Measurements from ENCODE around the gene SLC35F1. TPM values are rescaled to one million over a fixed set of nuclear protein-coding genes. Genes with fewer than 3 reads are reported as not detected.

SLC35F1 gene
- total RNA-seq, 4 donors from 2014 or later: 0.30 to 0.91 (median 0.48) TPM

DNA sequence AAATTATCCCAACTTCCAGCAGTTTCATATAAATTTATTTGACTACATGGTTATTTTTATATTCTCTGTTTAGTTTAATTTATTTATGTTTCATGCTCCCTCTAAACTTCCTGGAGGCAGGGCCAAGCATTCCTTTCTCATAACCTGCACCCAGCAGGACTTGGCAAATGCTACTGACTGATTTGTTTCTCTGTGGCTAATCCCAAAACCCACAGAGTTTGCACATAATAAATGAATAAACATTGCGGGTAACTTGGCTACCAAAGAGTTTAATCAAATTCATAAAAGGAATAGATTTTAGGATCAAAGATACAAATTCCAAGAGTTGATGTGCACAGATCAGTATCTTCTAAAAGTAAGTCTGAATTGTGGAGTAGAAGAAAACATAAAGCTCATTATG, 239.5 kb downstream of the SLC35F1 start:
- 55 to 56% methylated on average over 1 of the region's 1 CpG for WGBS, 2 donors
- TF ChIP-seq POLR2A (IDR thresholded peaks at IDR 0.05): no peak
- TF ChIP-seq, protein P1, sequence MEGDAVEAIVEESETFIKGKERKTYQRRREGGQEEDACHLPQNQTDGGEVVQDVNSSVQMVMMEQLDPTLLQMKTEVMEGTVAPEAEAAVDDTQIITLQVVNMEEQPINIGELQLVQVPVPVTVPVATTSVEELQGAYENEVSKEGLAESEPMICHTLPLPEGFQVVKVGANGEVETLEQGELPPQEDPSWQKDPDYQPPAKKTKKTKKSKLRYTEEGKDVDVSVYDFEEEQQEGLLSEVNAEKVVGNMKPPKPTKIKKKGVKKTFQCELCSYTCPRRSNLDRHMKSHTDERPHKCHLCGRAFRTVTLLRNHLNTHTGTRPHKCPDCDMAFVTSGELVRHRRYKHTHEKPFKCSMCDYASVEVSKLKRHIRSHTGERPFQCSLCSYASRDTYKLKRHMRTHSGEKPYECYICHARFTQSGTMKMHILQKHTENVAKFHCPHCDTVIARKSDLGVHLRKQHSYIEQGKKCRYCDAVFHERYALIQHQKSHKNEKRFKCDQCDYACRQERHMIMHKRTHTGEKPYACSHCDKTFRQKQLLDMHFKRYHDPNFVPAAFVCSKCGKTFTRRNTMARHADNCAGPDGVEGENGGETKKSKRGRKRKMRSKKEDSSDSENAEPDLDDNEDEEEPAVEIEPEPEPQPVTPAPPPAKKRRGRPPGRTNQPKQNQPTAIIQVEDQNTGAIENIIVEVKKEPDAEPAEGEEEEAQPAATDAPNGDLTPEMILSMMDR (IDR thresholded peaks at IDR 0.05): no peak
- H3K4me3 ChIP-seq (ENCODE audit: low read depth, poor library complexity, severe bottlenecking): no peak overlapping the region
- intact Hi-C loops (cut with DNase I; ENCODE audit: low total_unique reads): no loop called here
- DNase-seq (ENCODE audit: low spot score in 2 of 2): no peak

DNA sequence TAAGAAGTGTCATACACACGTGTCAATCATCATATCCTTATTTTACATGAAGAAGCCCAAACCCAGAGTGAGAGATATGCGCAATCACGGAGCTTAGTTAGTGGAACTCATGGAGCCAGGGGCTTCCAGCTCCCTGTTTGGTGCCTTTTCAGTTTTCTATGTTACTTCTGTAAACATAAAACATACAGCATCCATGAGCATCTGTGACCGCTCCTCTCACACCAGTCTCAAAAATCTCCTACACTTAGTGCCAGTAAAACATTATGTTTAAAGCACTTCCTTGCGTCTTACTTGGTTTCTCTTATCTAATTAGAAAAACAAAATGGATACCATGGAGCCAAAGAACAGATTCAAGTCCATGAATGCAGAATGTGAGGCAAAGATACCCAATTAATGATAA, 240.4 kb downstream of the SLC35F1 start:
- H3K4me3 ChIP-seq (ENCODE audit: low read depth, poor library complexity, severe bottlenecking): no peak overlapping the region
- no peak for DNase-seq (ENCODE audit: low spot score in 2 of 2)
- WGBS, 2 donors: 88 to 89% methylated on average over 5 of the region's 5 CpGs
- intact Hi-C loops (cut with DNase I; ENCODE audit: low total_unique reads): no loop called here
- TF ChIP-seq POLR2A (IDR thresholded peaks at IDR 0.05): no peak
- TF ChIP-seq, protein P1 (IDR thresholded peaks at IDR 0.05): no peak

DNA sequence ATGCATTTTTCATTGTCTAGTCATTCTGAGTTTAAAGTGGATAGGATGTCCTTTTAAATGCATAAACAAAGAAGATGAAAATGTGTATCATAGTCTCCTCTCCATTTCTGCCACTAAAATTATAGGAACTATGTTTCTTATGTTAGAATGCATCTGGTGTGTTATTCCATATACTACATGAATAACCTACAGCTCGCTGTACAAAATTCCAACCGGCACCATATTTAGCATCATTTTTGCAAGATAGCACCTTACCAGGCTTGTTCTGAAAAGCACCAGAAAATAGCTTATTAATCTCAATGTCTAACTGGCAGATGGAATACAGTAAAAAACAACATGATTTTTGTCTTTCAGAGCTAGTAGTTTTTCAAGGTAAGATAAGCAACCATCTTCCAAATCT, 241.5 kb downstream of the SLC35F1 start:
- H3K4me3 ChIP-seq (ENCODE audit: low read depth, poor library complexity, severe bottlenecking): no peak overlapping the region
- no peak for DNase-seq (ENCODE audit: low spot score in 2 of 2)
- WGBS, 2 donors: 91 to 96% methylated on average over 2 of the region's 2 CpGs
- no peak for TF ChIP-seq POLR2A (IDR thresholded peaks at IDR 0.05)
- TF ChIP-seq, protein P1 (IDR thresholded peaks at IDR 0.05): no peak
- intact Hi-C loops (cut with DNase I; ENCODE audit: low total_unique reads): no loop called here

DNA sequence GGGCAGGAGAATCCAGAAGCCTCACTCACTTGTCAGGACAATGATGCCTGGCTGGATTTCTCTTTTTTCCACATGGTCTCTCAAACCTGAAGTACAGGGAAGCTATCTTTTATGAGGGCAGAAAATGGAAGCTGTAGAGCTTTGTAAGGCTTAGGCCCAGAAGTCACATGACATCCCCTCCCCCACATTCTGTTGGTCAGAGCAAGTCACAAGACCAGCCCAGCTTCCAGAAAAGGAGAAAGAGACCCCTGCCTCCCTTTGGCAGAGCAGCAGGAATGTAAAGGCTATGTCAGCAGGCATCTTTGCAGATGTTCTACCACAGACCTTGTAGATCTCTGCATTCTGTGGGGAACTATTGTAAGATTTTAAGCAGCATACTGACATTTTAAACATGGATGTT, 245.5 kb downstream of the SLC35F1 start:
- intact Hi-C loops (cut with DNase I; ENCODE audit: low total_unique reads): no loop called here

DNA sequence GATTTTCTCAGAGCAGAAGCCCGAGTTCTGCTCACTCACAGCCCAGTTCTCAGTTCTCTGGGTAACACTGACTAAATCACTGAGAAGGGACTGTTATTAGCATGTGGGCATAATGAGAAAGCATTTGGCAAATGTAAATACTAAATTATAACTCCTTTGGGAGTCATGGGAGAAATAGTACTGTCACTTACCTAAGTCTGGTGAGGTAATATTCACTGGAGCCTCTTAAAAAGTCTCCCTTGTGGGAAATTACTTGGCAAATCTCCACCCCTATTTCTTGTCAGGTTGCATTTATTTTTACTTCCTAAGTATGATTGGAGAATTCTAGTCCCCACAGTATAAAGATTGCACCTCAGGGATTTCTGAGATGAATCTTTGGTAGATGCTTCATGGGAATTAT, 254.3 kb downstream of the SLC35F1 start:
- H3K4me3 ChIP-seq (ENCODE audit: low read depth, poor library complexity, severe bottlenecking): no peak overlapping the region
- WGBS, 2 donors: 89 to 90% methylated on average over 1 of the region's 1 CpG
- DNase-seq (ENCODE audit: low spot score in 2 of 2): no peak
- TF ChIP-seq, protein P1 (IDR thresholded peaks at IDR 0.05): no peak
- TF ChIP-seq POLR2A (IDR thresholded peaks at IDR 0.05): no peak
- intact Hi-C loops (cut with DNase I; ENCODE audit: low total_unique reads): no loop called here

More for the DNA sequence above, 245.5 kb downstream of the SLC35F1 start:
- TF ChIP-seq, protein P1 (IDR thresholded peaks at IDR 0.05): no peak
- no peak for TF ChIP-seq POLR2A (IDR thresholded peaks at IDR 0.05)
- DNase-seq (ENCODE audit: low spot score in 2 of 2): no peak
- H3K4me3 ChIP-seq (ENCODE audit: low read depth, poor library complexity, severe bottlenecking): no peak overlapping the region

DNA sequence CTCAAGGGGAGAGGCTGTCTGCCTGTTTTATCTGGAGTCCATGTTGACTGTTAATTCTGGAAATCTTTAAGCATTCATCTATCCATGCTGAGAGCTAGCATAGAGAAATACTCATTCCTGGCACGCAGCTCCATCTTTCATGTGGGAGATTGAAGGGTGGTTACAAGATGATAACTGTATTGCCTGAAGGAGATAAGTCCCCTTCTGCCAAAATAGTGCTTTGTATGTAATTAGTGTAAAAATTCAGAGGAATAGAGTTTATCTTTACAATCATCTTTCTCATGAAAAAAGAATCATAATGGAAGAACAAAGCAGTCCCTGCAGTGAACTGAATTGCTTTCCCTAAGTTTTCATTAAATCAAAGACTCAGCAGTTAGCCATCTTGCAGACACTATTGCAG, 256.5 kb downstream of the SLC35F1 start:
- intact Hi-C loops (cut with DNase I; ENCODE audit: low total_unique reads): no loop called here
- 33 to 53% methylated on average over 1 of the region's 1 CpG for whole genome bisulfite sequencing, 2 donors
- no peak for DNase-seq (ENCODE audit: low spot score in 2 of 2)
- TF ChIP-seq, protein P1 (IDR thresholded peaks at IDR 0.05): no peak
- no peak for TF ChIP-seq POLR2A (IDR thresholded peaks at IDR 0.05)
- no peak overlapping the region for H3K4me3 ChIP-seq (ENCODE audit: low read depth, poor library complexity, severe bottlenecking)

Measured in lower leg skin (tissue), 4 donors.